Testis (tissue), 3 donors: ENCODE data around the gene AMBRA1. TPM values are rescaled to one million over a fixed set of nuclear protein-coding genes. Genes with fewer than 3 reads are reported as not detected.

Experiments
- DNase-seq: peaks from one replicate; pipeline ENCODE4 v3.0.0-alpha.2; 2019
- H3K27ac ChIP-seq, 2 donors: fragments of 200-600 bp; sonication (generic); one replicate each; pipeline ENCODE4 v1.5.1; 2019
- H3K27me3 ChIP-seq: fragments of 200-600 bp; sonication (generic); one replicate; pipeline ENCODE4 v1.5.1; 2019
- H3K36me3 ChIP-seq: fragments of 200-600 bp; sonication (generic); one replicate; pipeline ENCODE4 v1.5.1; 2017; ENCODE audit warnings: low read depth; ENCODE audit errors: missing control alignments
- H3K4me1 ChIP-seq: fragments of 200-600 bp; sonication (generic); one replicate; pipeline ENCODE4 v1.5.1; 2019
- H3K4me3 ChIP-seq, 2 donors: fragments of 200-600 bp; sonication (generic); one replicate each; pipeline ENCODE4 v1.5.1; 2017 to 2019
- H3K9me3 ChIP-seq: fragments of 200-600 bp; sonication (generic); one replicate; pipeline ENCODE4 v1.5.1; 2017
- CTCF ChIP-seq, 3 experiments: fragments of 450-650 bp in 2 of 3; fragments of 200-600 bp in 1 of 3; sonication (generic) in 1 of 3; IDR thresholded peaks; one replicate each; pipeline ENCODE4 v1.5.1; 2016 to 2019; ENCODE audit warnings: antibody characterized with exemption in 3 of 3, mild to moderate bottlenecking in 2 of 3, moderate library complexity in 1 of 3
- POLR2A ChIP-seq: fragments of 450-650 bp; IDR thresholded peaks from one replicate; pipeline ENCODE4 v1.6.1; 2017; ENCODE audit warnings: antibody characterized with exemption, mild to moderate bottlenecking, moderate library complexity
- WGBS, 2 donors: methylation state at CpG; one replicate each; pipeline ENCODE4 v1.1.5; 2018; 5-methylcytosine and 5-hydroxymethylcytosine counted together
- intact Hi-C: fragments of 100-400 bp; cut with DNase I; formaldehyde crosslinking; loops from one replicate; pipeline ENCODE4 v1.15.1; 2023; ENCODE audit warnings: low total_unique reads
- polyA plus RNA-seq: library from polyadenylated mRNA; stranded (reverse); fragments of 350-450 nt; fragmentation: Illumina TruSeq; extraction: RNeasy Lipid Tissue Mini Kit (QIAGEN cat#74804); gene quantifications from one replicate; pipeline ENCODE4 v1.2.3, GENCODE V29; 2014; ENCODE audit warnings: low read depth, low replicate concordance; ENCODE audit not compliant: insufficient read depth
- total RNA-seq, 2 donors: library from RNA; depleted of rRNA; stranded (reverse); fragments of >200 nt; gene quantifications; one replicate each; pipeline ENCODE4 v1.2.3, GENCODE V29; 2016

The AMBRA1 gene
- total and polyA plus RNA-seq, 3 donors from 2014 or later = 28.0 to 68.3 (median 55.6) TPM

- Histone ChIP-seq H3K36me3 (no peaks in the 10 kb centered on the region), H3K4me3 (no peak overlapping the region), H3K9me3 (no peaks in the 10 kb centered on the region), H3K27ac (no peak overlapping the region), H3K4me1 (peaks cover 11% of the 10 kb centered on the region), H3K27me3 (no peaks in the 10 kb centered on the region)
- intact Hi-C loops = no loop called here
- no peak for TF ChIP-seq CTCF (IDR thresholded peaks at IDR 0.05)
- no peak for TF ChIP-seq POLR2A
- no peak for DNase-seq
- WGBS, 2 donors = 86 to 87% methylated on average over 4 to 10 of the region's 10 CpGs
These were observed 215.5 kb downstream of the AMBRA1 start for GRCh38 chr11:46378296-46378695.

GRCh38 chr11:46377831-46378230, 216.0 kb downstream of the AMBRA1 start:
- Histone ChIP-seq H3K9me3 (no peaks in the 10 kb centered on the region), H3K27ac (no peak overlapping the region), H3K36me3 (no peaks in the 10 kb centered on the region), H3K27me3 (no peaks in the 10 kb centered on the region), H3K4me1 (peaks cover 11% of the 10 kb centered on the region), H3K4me3 (no peak overlapping the region)
- TF ChIP-seq CTCF (IDR thresholded peaks at IDR 0.05) = no peak
- no peak for TF ChIP-seq POLR2A
- intact Hi-C loops = no loop called here
- DNase-seq = no peak
- 79 to 91% methylated on average over 5 of the region's 5 CpGs for WGBS, 2 donors

- Histone ChIP-seq H3K36me3 (no peaks in the 10 kb centered on the region), H3K4me3 (no peak overlapping the region), H3K27ac (no peak overlapping the region), H3K27me3 (no peaks in the 10 kb centered on the region), H3K9me3 (no peaks in the 10 kb centered on the region), H3K4me1 (peaks cover 9% of the 10 kb centered on the region)
- no peak for DNase-seq
- no peak for TF ChIP-seq CTCF (IDR thresholded peaks at IDR 0.05)
- TF ChIP-seq POLR2A = no peak
- WGBS, 2 donors = 95 to 96% methylated on average over 11 of the region's 11 CpGs
- intact Hi-C loops = no loop called here
These were observed 216.5 kb downstream of the AMBRA1 start for GRCh38 chr11:46377290-46377689.

GRCh38 chr11:46376258-46377050, 217.4 kb downstream of the AMBRA1 start:
- Histone ChIP-seq H3K27me3 (no peaks in the 10 kb centered on the region), H3K27ac (no peak overlapping the region), H3K4me3 (no peak overlapping the region), H3K4me1 (peaks cover 3% of the 10 kb centered on the region), H3K9me3 (no peaks in the 10 kb centered on the region), H3K36me3 (no peaks in the 10 kb centered on the region)
- 87 to 93% methylated on average over 15 to 19 of the region's 19 CpGs for whole genome bisulfite sequencing, 2 donors
- DNase-seq = no peak
- intact Hi-C loops = no loop called here
- TF ChIP-seq POLR2A (no peak), CTCF (IDR thresholded peaks at IDR 0.05) (no peak)
